Measurements from ENCODE around the gene LRRC71.

GRCh38 chr1:156944848-156945247, 24.4 kb downstream of the LRRC71 start:
- no peak for TF ChIP-seq POLR2A (IDR thresholded peaks at IDR 0.05; ENCODE audit: low read depth, low read length)
- TF ChIP-seq POLR2AphosphoS5 (IDR thresholded peaks at IDR 0.05; ENCODE audit: low read depth, low read length): no peak
- no peak for TF ChIP-seq TAF1 (IDR thresholded peaks at IDR 0.05; ENCODE audit: borderline replicate concordance, low read depth, low read length)

All from GM12892 (cell line).